ENCODE measurements around the gene DAPK1. TPM values are rescaled to one million over a fixed set of nuclear protein-coding genes. Genes with fewer than 3 reads are reported as not detected.

DAPK1 gene
- polyA plus RNA-seq, 1 donor from 2014 or later: 45.0 TPM

DNA sequence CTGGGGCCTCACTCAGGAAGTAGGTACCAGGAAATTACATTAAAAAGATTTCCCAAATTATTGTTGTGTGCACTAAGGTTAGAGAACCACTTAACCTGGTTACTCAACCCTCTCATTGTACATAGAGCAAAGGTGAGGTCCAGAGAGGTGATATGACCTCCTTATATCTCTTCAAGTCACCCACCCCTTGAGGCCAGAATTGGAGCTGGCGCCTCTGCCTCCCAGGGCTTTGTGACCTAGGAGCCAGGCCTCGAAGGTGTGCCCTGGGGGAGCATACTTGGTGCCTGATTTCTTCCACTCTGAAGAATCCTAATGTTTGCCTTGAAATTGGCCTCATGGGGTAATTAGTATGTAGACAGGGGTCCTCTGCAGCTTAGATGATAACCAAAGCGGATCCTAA lies 133.2 kb downstream of the DAPK1 start:
- Histone ChIP-seq H4K20me1 (ENCODE audit: insufficient read depth) (no peaks in the 10 kb centered on the region), H2AFZ (ENCODE audit: low read depth, low read length) (no peak overlapping the region), H3K9me3 (ENCODE audit: low read length) (no peaks in the 10 kb centered on the region), H3K27me3 (ENCODE audit: insufficient read depth, low read depth, low read length) (no peaks in the 10 kb centered on the region), H3K27ac (ENCODE audit: low read length) (no peak overlapping the region), H3K36me3 (ENCODE audit: insufficient read depth, low read length) (peaks cover 13% of the 10 kb centered on the region), H3K9ac (ENCODE audit: low read length) (no peak overlapping the region), H3K79me2 (replicated peaks; ENCODE audit: insufficient read depth, low read length) (no peaks in the 10 kb centered on the region), H3F3A (ENCODE audit: insufficient read depth, low read length, poor library complexity, severe bottlenecking) (no peaks in the 10 kb centered on the region), H3K9me2 (ENCODE audit: insufficient read depth, low read length) (no peaks in the 10 kb centered on the region), H3K4me3 (ENCODE audit: low read length) (no peak overlapping the region), H3K4me2 (ENCODE audit: low read length) (no peak overlapping the region)
- TF ChIP-seq MXI1 (conservative IDR thresholded peaks at IDR 0.05; ENCODE audit: poor library complexity, severe bottlenecking): no peak
- no peak for TF ChIP-seq TAF1 (IDR thresholded peaks at IDR 0.05; ENCODE audit: low read depth)
- no peak for TF ChIP-seq POLR2AphosphoS5 (IDR thresholded peaks at IDR 0.05)
- no peak for TF ChIP-seq EZH2 (IDR thresholded peaks at IDR 0.05; ENCODE audit: borderline replicate concordance, insufficient read depth, low read length, poor library complexity, severe bottlenecking)
- TF ChIP-seq, protein P1, sequence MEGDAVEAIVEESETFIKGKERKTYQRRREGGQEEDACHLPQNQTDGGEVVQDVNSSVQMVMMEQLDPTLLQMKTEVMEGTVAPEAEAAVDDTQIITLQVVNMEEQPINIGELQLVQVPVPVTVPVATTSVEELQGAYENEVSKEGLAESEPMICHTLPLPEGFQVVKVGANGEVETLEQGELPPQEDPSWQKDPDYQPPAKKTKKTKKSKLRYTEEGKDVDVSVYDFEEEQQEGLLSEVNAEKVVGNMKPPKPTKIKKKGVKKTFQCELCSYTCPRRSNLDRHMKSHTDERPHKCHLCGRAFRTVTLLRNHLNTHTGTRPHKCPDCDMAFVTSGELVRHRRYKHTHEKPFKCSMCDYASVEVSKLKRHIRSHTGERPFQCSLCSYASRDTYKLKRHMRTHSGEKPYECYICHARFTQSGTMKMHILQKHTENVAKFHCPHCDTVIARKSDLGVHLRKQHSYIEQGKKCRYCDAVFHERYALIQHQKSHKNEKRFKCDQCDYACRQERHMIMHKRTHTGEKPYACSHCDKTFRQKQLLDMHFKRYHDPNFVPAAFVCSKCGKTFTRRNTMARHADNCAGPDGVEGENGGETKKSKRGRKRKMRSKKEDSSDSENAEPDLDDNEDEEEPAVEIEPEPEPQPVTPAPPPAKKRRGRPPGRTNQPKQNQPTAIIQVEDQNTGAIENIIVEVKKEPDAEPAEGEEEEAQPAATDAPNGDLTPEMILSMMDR (IDR thresholded peaks at IDR 0.05; ENCODE audit: poor library complexity, severe bottlenecking): no peak
- TF ChIP-seq, protein P2, sequence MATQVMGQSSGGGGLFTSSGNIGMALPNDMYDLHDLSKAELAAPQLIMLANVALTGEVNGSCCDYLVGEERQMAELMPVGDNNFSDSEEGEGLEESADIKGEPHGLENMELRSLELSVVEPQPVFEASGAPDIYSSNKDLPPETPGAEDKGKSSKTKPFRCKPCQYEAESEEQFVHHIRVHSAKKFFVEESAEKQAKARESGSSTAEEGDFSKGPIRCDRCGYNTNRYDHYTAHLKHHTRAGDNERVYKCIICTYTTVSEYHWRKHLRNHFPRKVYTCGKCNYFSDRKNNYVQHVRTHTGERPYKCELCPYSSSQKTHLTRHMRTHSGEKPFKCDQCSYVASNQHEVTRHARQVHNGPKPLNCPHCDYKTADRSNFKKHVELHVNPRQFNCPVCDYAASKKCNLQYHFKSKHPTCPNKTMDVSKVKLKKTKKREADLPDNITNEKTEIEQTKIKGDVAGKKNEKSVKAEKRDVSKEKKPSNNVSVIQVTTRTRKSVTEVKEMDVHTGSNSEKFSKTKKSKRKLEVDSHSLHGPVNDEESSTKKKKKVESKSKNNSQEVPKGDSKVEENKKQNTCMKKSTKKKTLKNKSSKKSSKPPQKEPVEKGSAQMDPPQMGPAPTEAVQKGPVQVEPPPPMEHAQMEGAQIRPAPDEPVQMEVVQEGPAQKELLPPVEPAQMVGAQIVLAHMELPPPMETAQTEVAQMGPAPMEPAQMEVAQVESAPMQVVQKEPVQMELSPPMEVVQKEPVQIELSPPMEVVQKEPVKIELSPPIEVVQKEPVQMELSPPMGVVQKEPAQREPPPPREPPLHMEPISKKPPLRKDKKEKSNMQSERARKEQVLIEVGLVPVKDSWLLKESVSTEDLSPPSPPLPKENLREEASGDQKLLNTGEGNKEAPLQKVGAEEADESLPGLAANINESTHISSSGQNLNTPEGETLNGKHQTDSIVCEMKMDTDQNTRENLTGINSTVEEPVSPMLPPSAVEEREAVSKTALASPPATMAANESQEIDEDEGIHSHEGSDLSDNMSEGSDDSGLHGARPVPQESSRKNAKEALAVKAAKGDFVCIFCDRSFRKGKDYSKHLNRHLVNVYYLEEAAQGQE (IDR thresholded peaks at IDR 0.05; ENCODE audit: borderline replicate concordance): no peak
- TF ChIP-seq SMC3 (conservative IDR thresholded peaks at IDR 0.05; ENCODE audit: poor library complexity): no peak
- no peak for TF ChIP-seq RAD21 (conservative IDR thresholded peaks at IDR 0.05)
- no peak for TF ChIP-seq EP300 (conservative IDR thresholded peaks at IDR 0.05; ENCODE audit: poor library complexity, severe bottlenecking)

DNA sequence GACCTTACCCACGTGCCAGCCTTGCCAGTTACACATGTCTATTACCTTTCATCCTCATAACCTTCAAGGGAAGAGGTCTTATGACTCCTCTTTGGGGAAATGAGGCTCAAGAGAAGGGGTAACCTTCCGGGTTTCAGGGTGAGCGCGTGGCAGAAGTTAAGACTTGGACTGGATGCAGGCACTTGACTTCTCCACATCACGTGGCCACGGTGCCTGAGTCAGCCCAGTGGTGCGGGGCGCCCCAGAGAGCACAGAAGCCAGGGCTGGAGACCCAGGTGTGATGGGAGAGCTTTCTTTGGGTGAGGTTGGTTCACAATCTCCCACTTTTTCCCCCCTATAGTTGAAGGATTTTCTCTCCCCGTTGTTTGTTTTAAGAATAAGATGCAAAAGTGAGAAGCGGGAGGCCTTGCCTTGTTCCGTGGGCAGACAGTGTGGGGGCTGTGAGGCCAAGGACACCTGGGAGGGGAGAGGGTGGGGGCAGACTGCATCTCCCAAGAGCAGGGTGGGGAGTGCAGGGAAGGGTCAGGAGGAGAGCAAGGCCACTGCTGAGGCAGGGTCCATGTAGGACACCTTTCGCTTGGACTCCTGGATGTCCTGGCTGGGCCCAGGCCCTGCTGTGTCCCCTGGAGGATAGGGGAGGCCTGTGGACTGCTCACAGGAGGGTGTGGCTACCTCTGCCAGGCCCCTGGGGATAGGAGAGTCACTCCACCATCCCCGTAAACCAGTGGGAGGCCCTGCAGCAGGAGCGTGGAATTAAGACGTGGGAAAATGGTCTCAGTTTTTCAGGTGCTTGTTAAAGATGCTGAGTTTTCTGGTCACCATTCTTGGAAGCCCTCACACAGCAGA lies 138.2 kb downstream of the DAPK1 start:
- Histone ChIP-seq H3K9ac (ENCODE audit: low read length) (no peak overlapping the region), H3K9me2 (ENCODE audit: insufficient read depth, low read length) (no peaks in the 10 kb centered on the region), H3F3A (ENCODE audit: insufficient read depth, low read length, poor library complexity, severe bottlenecking) (no peaks in the 10 kb centered on the region), H3K4me2 (ENCODE audit: low read length) (no peak overlapping the region), H3K4me3 (ENCODE audit: low read length) (no peak overlapping the region), H3K27me3 (ENCODE audit: insufficient read depth, low read depth, low read length) (no peaks in the 10 kb centered on the region), H4K20me1 (ENCODE audit: insufficient read depth) (no peaks in the 10 kb centered on the region), H2AFZ (ENCODE audit: low read depth, low read length) (no peak overlapping the region), H3K79me2 (replicated peaks; ENCODE audit: insufficient read depth, low read length) (no peaks in the 10 kb centered on the region), H3K36me3 (ENCODE audit: insufficient read depth, low read length) (peaks cover 18% of the 10 kb centered on the region), H3K27ac (ENCODE audit: low read length) (no peak overlapping the region), H3K9me3 (ENCODE audit: low read length) (no peaks in the 10 kb centered on the region)
- TF ChIP-seq SMC3 (conservative IDR thresholded peaks at IDR 0.05; ENCODE audit: poor library complexity): no peak
- TF ChIP-seq, protein P1 (IDR thresholded peaks at IDR 0.05; ENCODE audit: poor library complexity, severe bottlenecking): no peak
- no peak for TF ChIP-seq POLR2AphosphoS5 (IDR thresholded peaks at IDR 0.05)
